Measurements from ENCODE around the gene ACTR3. TPM values are rescaled to one million over a fixed set of nuclear protein-coding genes. Genes with fewer than 3 reads are reported as not detected.

ACTR3 gene
- polyA plus RNA-seq, 1 donor from 2014 or later = 255 TPM

DNA sequence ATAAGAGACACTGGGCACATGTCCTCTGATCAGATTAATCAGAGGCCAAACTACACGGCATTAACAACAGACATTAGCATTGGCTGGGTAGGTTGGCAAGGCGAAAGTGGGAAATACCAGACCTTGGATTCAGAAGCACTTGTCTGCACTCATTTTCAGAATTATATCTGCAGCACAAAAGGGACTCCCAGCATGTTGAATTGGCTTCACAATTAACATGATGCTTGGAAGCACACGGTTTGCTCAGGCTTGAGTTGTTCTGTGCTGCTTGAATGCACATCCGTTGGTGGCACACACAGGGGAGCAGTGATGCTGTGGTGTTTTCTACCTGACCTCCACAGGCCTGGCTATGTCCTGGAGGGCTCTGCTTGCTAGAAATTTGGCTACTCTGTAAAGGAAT is 83.9 kb downstream of the ACTR3 start:
- H3K27ac ChIP-seq (ENCODE audit: low read length) = no peak overlapping the region
- H3K36me3 ChIP-seq (ENCODE audit: insufficient read depth, low read length) = no peaks in the 10 kb centered on the region
- H3F3A ChIP-seq (ENCODE audit: insufficient read depth, low read length, poor library complexity, severe bottlenecking) = no peaks in the 10 kb centered on the region
- no peak overlapping the region for H3K9ac ChIP-seq (ENCODE audit: low read length)
- H3K4me2 ChIP-seq (ENCODE audit: low read length) = no peak overlapping the region
- no peaks in the 10 kb centered on the region for H3K79me2 ChIP-seq (replicated peaks; ENCODE audit: insufficient read depth, low read length)
- no peaks in the 10 kb centered on the region for H4K20me1 ChIP-seq (ENCODE audit: insufficient read depth)
- H2AFZ ChIP-seq (ENCODE audit: low read depth, low read length) = no peak overlapping the region
- no peaks in the 10 kb centered on the region for H3K9me3 ChIP-seq (ENCODE audit: low read length)
- TF ChIP-seq TAF1 (IDR thresholded peaks at IDR 0.05; ENCODE audit: low read depth) (no peak), RAD21 (conservative IDR thresholded peaks at IDR 0.05) (no peak), SMC3 (conservative IDR thresholded peaks at IDR 0.05; ENCODE audit: poor library complexity) (no peak), EZH2 (IDR thresholded peaks at IDR 0.05; ENCODE audit: borderline replicate concordance, insufficient read depth, low read length, poor library complexity, severe bottlenecking) (no peak), POLR2AphosphoS5 (IDR thresholded peaks at IDR 0.05) (no peak), EP300 (conservative IDR thresholded peaks at IDR 0.05; ENCODE audit: poor library complexity, severe bottlenecking) (no peak), MXI1 (conservative IDR thresholded peaks at IDR 0.05; ENCODE audit: poor library complexity, severe bottlenecking) (no peak)
- TF ChIP-seq, protein P1, sequence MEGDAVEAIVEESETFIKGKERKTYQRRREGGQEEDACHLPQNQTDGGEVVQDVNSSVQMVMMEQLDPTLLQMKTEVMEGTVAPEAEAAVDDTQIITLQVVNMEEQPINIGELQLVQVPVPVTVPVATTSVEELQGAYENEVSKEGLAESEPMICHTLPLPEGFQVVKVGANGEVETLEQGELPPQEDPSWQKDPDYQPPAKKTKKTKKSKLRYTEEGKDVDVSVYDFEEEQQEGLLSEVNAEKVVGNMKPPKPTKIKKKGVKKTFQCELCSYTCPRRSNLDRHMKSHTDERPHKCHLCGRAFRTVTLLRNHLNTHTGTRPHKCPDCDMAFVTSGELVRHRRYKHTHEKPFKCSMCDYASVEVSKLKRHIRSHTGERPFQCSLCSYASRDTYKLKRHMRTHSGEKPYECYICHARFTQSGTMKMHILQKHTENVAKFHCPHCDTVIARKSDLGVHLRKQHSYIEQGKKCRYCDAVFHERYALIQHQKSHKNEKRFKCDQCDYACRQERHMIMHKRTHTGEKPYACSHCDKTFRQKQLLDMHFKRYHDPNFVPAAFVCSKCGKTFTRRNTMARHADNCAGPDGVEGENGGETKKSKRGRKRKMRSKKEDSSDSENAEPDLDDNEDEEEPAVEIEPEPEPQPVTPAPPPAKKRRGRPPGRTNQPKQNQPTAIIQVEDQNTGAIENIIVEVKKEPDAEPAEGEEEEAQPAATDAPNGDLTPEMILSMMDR (IDR thresholded peaks at IDR 0.05; ENCODE audit: poor library complexity, severe bottlenecking) = no peak
- TF ChIP-seq, protein P2, sequence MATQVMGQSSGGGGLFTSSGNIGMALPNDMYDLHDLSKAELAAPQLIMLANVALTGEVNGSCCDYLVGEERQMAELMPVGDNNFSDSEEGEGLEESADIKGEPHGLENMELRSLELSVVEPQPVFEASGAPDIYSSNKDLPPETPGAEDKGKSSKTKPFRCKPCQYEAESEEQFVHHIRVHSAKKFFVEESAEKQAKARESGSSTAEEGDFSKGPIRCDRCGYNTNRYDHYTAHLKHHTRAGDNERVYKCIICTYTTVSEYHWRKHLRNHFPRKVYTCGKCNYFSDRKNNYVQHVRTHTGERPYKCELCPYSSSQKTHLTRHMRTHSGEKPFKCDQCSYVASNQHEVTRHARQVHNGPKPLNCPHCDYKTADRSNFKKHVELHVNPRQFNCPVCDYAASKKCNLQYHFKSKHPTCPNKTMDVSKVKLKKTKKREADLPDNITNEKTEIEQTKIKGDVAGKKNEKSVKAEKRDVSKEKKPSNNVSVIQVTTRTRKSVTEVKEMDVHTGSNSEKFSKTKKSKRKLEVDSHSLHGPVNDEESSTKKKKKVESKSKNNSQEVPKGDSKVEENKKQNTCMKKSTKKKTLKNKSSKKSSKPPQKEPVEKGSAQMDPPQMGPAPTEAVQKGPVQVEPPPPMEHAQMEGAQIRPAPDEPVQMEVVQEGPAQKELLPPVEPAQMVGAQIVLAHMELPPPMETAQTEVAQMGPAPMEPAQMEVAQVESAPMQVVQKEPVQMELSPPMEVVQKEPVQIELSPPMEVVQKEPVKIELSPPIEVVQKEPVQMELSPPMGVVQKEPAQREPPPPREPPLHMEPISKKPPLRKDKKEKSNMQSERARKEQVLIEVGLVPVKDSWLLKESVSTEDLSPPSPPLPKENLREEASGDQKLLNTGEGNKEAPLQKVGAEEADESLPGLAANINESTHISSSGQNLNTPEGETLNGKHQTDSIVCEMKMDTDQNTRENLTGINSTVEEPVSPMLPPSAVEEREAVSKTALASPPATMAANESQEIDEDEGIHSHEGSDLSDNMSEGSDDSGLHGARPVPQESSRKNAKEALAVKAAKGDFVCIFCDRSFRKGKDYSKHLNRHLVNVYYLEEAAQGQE (IDR thresholded peaks at IDR 0.05; ENCODE audit: borderline replicate concordance) = no peak
- no peaks in the 10 kb centered on the region for H3K27me3 ChIP-seq (ENCODE audit: insufficient read depth, low read depth, low read length)
- no peak overlapping the region for H3K4me3 ChIP-seq (ENCODE audit: low read length)
- H3K9me2 ChIP-seq (ENCODE audit: insufficient read depth, low read length) = no peaks in the 10 kb centered on the region

DNA sequence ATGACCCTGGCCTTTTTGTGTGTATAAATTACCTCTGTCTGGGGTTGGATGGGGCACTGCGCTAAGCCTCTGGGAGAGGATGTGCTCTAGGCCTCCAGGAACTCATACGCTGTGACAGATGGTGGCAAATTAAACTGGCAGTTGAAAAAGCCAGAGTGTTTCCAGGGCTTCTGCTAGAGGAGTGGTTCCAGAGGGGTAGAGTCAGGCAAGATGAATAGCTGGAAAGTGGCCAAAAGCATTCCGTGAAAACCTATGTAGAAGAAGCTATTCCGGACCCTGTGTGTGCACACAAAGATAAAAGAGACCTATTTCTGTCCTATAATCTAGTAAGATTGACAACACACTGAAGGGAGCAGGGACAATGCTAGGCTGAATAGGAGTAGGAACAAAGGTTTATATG is 84.8 kb downstream of the ACTR3 start:
- H3F3A ChIP-seq (ENCODE audit: insufficient read depth, low read length, poor library complexity, severe bottlenecking) = no peaks in the 10 kb centered on the region
- H3K9ac ChIP-seq (ENCODE audit: low read length) = no peak overlapping the region
- no peak for TF ChIP-seq TAF1 (IDR thresholded peaks at IDR 0.05; ENCODE audit: low read depth)
- no peak for TF ChIP-seq EZH2 (IDR thresholded peaks at IDR 0.05; ENCODE audit: borderline replicate concordance, insufficient read depth, low read length, poor library complexity, severe bottlenecking)
- H2AFZ ChIP-seq (ENCODE audit: low read depth, low read length) = no peak overlapping the region
- H3K36me3 ChIP-seq (ENCODE audit: insufficient read depth, low read length) = no peaks in the 10 kb centered on the region
- H3K9me3 ChIP-seq (ENCODE audit: low read length) = no peaks in the 10 kb centered on the region
- no peaks in the 10 kb centered on the region for H3K79me2 ChIP-seq (replicated peaks; ENCODE audit: insufficient read depth, low read length)
- no peak overlapping the region for H3K4me2 ChIP-seq (ENCODE audit: low read length)
- H3K27ac ChIP-seq (ENCODE audit: low read length) = no peak overlapping the region
- H3K4me3 ChIP-seq (ENCODE audit: low read length) = no peak overlapping the region
- H3K9me2 ChIP-seq (ENCODE audit: insufficient read depth, low read length) = no peaks in the 10 kb centered on the region
- no peaks in the 10 kb centered on the region for H3K27me3 ChIP-seq (ENCODE audit: insufficient read depth, low read depth, low read length)
- H4K20me1 ChIP-seq (ENCODE audit: insufficient read depth) = no peaks in the 10 kb centered on the region

All from neural cell (in vitro differentiated cells).